DND-41 (cell line): ENCODE measurements around the gene FMNL3.

ENCODE experiments used
- EZH2 ChIP-seq: IDR thresholded peaks from 3 replicates; pipeline ENCODE4 v1.6.1; 2012; ENCODE audit warnings: borderline replicate concordance, low read depth, mild to moderate bottlenecking, moderate library complexity, low read length, inconsistent platforms; ENCODE audit not compliant: severe bottlenecking
- TF ChIP-seq, protein P1 (sequence below): IDR thresholded peaks from 2 replicates; pipeline ENCODE4 v1.5.1; 2012; ENCODE audit warnings: borderline replicate concordance, low read length, moderate library complexity, mild to moderate bottlenecking; ENCODE audit not compliant: poor library complexity, severe bottlenecking; ENCODE audit errors: extremely low read depth

DNA sequence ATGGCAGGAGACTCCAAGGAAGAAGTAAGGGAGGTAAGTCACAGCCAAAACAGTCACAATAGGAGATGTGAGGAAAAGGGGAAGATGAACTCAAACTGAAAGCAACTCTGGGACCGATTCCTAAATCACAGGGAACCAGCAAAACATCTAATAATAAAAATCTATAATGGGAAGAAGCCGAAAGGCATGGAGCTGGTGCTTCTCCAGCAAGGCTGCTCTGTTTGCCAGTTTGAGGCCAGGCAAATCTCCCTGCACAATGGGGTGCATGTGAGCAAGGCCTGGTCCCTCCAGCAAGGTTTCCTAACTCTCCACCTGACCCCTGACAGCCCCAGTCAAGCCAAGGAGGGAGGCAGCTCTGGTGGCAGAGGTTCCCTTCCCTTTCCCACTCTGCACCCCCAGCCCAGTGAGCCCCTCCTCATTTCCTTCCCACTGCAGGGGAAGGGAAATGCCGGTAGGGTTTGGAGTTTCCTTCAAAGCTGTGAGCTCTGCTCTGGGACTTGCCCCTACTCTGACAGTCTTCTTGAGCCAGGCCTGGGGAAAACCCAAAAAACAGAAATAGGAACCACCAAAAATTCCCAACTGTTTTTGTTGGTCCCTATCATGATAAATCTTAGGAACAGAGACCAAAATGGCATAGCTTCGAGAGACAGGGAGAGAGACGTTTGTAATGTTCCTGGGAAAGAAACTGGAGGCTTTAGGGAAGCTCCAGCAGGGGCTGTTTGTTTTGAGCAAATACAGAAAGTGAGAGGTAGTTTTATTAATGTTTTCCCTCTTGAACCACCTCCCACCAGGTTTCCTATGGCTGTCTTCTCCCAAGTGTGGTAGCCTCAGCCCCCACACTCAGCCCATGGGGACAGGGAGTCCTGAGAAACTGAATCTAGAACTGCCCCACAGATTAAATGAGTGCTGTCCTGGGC lies 34.6 kb downstream of the FMNL3 start:
- TF ChIP-seq, protein P1, sequence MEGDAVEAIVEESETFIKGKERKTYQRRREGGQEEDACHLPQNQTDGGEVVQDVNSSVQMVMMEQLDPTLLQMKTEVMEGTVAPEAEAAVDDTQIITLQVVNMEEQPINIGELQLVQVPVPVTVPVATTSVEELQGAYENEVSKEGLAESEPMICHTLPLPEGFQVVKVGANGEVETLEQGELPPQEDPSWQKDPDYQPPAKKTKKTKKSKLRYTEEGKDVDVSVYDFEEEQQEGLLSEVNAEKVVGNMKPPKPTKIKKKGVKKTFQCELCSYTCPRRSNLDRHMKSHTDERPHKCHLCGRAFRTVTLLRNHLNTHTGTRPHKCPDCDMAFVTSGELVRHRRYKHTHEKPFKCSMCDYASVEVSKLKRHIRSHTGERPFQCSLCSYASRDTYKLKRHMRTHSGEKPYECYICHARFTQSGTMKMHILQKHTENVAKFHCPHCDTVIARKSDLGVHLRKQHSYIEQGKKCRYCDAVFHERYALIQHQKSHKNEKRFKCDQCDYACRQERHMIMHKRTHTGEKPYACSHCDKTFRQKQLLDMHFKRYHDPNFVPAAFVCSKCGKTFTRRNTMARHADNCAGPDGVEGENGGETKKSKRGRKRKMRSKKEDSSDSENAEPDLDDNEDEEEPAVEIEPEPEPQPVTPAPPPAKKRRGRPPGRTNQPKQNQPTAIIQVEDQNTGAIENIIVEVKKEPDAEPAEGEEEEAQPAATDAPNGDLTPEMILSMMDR: no peak
- no peak for TF ChIP-seq EZH2
